B cell (primary cell): ENCODE results near the gene PSMG4.

Experiments used
- CTCF ChIP-seq: fragments of 200-600 bp; IDR thresholded peaks from one replicate; pipeline ENCODE4 v1.8.0; 2022; ENCODE audit warnings: antibody characterized with exemption, mild to moderate bottlenecking
- EZH2 ChIP-seq: IDR thresholded peaks from 2 replicates; pipeline ENCODE4 v1.6.1; 2012; ENCODE audit warnings: borderline replicate concordance, low read depth, mild to moderate bottlenecking, moderate library complexity, low read length; ENCODE audit not compliant: insufficient read depth, poor library complexity, severe bottlenecking

GRCh38 chr6:3232017-3232945 is 26.5 kb upstream of the PSMG4 start:
- TF ChIP-seq CTCF (no peak), EZH2 (no peak)
